GM12891 (cell line): Measurements from ENCODE around the gene U2AF2.

Experiments
- POLR2A ChIP-seq: IDR thresholded peaks from 2 replicates; pipeline ENCODE4 v1.6.1; 2011; ENCODE audit warnings: low read depth, low read length, control low read depth
- POLR2AphosphoS5 ChIP-seq: IDR thresholded peaks from 2 replicates; pipeline ENCODE4 v1.6.1; 2011; ENCODE audit warnings: low read depth, low read length, control low read depth
- SPI1 ChIP-seq: IDR thresholded peaks from 2 replicates; pipeline ENCODE4 v1.6.1; 2011; ENCODE audit warnings: low read depth, low read length, control low read depth
- TAF1 ChIP-seq: IDR thresholded peaks from 2 replicates; pipeline ENCODE4 v1.6.1; 2011; ENCODE audit warnings: low read depth, low read length, control low read depth

DNA sequence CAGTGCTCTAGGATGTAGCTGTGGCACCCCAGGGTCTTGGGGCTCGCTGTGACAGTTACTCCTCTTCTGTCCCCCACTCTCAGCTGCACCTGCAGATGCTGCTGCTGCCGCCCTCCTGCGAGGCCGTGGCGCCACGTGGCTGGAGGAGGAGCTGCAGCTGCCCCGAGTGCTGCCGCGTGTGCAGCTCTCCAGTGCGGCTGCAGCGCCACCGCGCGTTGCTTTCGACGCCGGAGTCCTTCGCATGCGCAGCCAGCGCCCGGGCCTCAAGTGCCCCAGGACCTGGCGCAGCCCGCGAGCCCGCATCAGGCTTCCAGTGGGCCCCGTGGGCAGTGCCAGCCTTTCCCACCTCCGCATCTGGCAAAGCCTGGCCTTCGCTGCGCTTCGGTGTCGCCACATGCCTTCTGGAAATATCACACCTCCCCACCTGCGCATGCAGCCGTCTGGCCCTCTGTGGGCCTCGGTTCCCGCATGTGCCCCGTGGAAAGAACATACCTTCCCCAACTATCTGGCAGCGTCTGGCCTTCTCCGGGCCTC lies 14.7 kb upstream of the U2AF2 start:
- TF ChIP-seq POLR2A (no peak), POLR2AphosphoS5 (0 out of 2 replicates have a peak, but pooled peaks have one; percentile 35), TAF1 (no peak), SPI1 (no peak)
